ENCODE results near the gene CDK2. TPM values are rescaled to one million over a fixed set of nuclear protein-coding genes. Genes with fewer than 3 reads are reported as not detected.

The CDK2 gene
- total and polyA plus RNA-seq, 9 of the 15 experiments (the other 6 are each of a cell fraction or from before 2014, with no cell fraction given): 17.4 to 213 (median 109) TPM

- TF ChIP-seq, protein P1, sequence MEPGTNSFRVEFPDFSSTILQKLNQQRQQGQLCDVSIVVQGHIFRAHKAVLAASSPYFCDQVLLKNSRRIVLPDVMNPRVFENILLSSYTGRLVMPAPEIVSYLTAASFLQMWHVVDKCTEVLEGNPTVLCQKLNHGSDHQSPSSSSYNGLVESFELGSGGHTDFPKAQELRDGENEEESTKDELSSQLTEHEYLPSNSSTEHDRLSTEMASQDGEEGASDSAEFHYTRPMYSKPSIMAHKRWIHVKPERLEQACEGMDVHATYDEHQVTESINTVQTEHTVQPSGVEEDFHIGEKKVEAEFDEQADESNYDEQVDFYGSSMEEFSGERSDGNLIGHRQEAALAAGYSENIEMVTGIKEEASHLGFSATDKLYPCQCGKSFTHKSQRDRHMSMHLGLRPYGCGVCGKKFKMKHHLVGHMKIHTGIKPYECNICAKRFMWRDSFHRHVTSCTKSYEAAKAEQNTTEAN (CRISPR knock-in tag; IDR thresholded peaks at IDR 0.05): no peak
- TF ChIP-seq ETS2 (tag; IDR thresholded peaks at IDR 0.05; ENCODE audit: borderline replicate concordance, poor library complexity, severe bottlenecking) (no peak), ELF1 (tag; IDR thresholded peaks at IDR 0.05) (peak; percentile 43; the same call in 1 of the 2 replicates), ZNF232 (CRISPR knock-in tag; IDR thresholded peaks at IDR 0.05) (no peak), ZKSCAN8 (CRISPR knock-in tag; IDR thresholded peaks at IDR 0.05) (no peak), ERF (CRISPR knock-in tag; IDR thresholded peaks at IDR 0.05) (no peak), BCOR (IDR thresholded peaks at IDR 0.05) (0 out of 2 replicates have a peak, but pooled peaks have one; percentile 59), ZNF511 (CRISPR knock-in tag; IDR thresholded peaks at IDR 0.05) (no peak), GABPB2 (CRISPR knock-in tag; conservative IDR thresholded peaks at IDR 0.05) (no peak), SMARCE1 (IDR thresholded peaks at IDR 0.05) (peak; percentile 69; the same call in 1 of the 2 replicates), CBX2 (IDR thresholded peaks at IDR 0.05; ENCODE audit: insufficient read depth, low read length, poor library complexity, severe bottlenecking) (no peak), ZNF282 (CRISPR knock-in tag; IDR thresholded peaks at IDR 0.05) (no peak)
- TF ChIP-seq, protein P2, sequence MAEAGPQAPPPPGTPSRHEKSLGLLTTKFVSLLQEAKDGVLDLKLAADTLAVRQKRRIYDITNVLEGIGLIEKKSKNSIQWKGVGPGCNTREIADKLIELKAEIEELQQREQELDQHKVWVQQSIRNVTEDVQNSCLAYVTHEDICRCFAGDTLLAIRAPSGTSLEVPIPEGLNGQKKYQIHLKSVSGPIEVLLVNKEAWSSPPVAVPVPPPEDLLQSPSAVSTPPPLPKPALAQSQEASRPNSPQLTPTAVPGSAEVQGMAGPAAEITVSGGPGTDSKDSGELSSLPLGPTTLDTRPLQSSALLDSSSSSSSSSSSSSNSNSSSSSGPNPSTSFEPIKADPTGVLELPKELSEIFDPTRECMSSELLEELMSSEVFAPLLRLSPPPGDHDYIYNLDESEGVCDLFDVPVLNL (CRISPR knock-in tag; IDR thresholded peaks at IDR 0.05; ENCODE audit: low read depth): no peak
- TF ChIP-seq, protein P3, sequence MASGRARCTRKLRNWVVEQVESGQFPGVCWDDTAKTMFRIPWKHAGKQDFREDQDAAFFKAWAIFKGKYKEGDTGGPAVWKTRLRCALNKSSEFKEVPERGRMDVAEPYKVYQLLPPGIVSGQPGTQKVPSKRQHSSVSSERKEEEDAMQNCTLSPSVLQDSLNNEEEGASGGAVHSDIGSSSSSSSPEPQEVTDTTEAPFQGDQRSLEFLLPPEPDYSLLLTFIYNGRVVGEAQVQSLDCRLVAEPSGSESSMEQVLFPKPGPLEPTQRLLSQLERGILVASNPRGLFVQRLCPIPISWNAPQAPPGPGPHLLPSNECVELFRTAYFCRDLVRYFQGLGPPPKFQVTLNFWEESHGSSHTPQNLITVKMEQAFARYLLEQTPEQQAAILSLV (tag; IDR thresholded peaks at IDR 0.05): 0 out of 2 replicates have a peak, but pooled peaks have one; percentile 29
- TF ChIP-seq, protein P4, sequence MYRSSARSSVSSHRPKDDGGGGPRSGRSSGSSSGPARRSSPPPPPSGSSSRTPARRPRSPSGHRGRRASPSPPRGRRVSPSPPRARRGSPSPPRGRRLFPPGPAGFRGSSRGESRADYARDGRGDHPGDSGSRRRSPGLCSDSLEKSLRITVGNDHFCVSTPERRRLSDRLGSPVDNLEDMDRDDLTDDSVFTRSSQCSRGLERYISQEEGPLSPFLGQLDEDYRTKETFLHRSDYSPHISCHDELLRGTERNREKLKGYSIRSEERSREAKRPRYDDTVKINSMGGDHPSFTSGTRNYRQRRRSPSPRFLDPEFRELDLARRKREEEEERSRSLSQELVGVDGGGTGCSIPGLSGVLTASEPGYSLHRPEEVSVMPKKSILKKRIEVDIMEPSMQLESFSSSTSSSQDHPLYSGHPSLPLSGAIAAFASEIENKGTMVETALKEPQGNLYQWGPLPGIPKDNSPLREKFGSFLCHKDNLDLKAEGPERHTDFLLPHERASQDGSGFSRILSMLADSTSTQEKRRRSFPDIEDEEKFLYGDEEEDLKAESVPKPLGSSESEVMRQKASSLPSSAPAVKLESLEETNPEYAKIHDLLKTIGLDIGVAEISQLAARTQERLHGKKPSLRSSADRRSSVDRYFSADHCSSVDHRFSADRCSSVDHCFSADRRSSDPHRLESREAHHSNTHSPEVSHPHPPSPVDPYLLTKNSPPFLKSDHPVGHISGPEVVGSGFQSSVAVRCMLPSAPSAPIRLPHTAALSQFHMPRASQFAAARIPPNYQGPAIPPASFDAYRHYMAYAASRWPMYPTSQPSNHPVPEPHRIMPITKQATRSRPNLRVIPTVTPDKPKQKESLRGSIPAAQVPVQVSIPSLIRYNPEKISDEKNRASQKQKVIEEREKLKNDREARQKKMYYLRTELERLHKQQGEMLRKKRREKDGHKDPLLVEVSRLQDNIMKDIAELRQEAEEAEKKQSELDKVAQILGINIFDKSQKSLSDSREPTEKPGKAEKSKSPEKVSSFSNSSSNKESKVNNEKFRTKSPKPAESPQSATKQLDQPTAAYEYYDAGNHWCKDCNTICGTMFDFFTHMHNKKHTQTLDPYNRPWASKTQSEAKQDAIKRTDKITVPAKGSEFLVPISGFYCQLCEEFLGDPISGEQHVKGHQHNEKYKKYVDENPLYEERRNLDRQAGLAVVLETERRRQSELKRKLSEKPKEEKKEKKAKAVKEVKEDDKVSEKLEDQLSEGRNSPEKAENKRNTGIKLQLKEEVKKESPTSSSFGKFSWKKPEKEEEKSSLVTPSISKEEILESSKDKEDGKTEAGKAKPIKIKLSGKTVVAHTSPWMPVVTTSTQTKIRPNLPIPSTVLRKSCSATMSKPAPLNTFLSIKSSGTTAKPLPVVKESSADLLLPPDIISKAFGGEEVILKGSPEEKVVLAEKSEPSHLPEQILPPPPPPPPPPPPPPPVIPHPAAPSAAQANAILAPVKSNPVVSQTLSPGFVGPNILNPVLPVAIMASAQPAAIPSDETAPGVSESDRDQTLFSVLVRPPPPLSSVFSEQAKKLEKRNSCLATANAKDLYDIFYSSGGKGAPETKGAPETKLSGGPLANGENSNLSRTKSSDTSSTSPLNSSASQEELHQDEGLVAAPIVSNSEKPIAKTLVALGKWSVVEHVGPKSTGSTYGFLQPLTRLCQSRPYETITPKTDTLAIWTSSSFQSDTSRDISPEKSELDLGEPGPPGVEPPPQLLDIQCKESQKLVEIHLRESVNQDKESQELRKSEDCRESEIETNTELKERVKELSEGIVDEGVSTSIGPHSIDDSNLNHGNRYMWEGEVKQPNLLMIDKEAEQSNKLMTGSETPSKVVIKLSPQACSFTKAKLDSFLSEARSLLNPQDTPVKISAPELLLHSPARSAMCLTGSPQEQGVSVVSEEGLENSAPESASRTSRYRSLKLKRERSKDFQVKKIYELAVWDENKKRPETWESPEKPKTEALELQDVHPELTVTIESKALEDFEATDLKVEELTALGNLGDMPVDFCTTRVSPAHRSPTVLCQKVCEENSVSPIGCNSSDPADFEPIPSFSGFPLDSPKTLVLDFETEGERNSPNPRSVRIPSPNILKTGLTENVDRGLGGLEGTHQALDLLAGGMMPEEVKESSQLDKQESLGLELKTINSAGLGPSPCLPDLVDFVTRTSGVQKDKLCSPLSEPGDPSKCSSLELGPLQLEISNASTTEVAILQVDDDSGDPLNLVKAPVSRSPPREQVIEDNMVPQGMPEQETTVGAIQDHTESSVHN (IDR thresholded peaks at IDR 0.05; ENCODE audit: borderline replicate concordance in 1 of 2, low read depth in 1 of 2): peak in 1 of 2 experiments; percentile 54; a peak in 1 of 4 replicates
These were observed 6.4 kb downstream of the CDK2 start (continued) for GRCh38 chr12:55972911-55973598.
